ENCODE data around the gene SSR4.

Gene SSR4

DNA sequence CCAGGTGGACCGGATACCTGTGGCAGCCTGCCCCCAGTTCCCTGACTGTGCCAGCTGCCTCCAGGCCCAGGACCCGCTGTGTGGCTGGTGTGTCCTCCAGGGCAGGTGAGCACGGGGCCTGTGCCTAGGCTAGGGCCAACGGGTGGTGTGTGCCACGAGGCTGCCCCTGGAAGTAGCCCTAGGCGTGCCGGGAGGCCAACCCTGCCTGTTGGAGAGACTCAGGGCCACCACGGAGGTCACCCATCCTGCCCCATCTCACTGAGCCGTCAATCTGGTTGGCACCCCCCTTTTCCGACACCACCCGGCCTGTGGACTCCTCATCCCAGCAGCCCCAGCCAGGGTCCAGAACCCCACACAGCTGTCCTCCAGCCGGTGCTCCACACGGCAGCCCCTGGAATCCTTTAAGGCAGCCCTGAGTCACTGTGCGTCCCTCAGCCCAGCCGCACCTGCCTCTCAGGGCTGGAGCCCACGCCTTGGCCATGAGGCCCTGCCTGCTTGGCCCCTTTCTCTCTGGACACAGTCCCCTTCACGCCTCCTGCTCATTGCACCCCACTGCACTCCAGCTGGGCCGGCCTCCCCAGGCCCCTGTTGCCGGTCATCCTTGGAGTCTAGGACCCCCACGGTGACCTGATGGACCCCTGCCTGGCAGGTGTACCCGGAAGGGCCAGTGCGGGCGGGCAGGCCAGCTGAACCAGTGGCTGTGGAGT, 25.2 kb upstream of the SSR4 start:
- no peak for DNase-seq (ENCODE audit: low read depth in 4 of 4, low spot score in 1 of 4)

DNA sequence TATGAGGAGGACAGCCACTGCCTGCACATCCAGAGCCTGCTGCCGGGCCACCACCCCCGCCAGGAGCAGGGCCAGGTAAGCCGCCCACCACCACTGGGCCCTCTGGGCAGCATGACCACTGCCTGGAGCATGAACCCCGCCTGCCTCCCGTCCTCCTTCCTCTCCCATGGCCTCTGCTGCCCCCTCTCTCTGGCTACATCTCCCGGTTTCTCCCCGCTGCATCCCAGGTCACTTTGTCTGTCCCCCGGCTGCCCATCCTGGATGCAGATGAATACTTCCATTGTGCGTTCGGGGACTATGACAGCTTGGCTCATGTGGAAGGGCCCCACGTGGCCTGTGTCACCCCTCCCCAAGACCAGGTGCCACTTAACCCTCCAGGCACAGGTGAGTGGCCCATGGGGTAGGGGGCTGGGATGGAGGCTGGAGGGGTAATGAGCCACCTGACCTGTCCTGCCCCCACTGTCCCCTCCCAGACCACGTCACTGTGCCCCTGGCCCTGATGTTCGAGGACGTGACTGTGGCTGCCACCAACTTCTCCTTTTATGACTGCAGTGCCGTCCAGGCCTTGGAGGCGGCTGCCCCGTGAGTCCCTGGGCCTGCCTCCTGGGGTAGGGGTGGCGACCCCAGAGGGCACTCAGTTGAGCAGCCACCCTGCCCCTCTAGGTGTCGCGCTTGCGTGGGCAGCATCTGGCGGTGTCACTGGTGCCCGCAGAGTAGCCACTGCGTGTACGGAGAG, 24.4 kb upstream of the SSR4 start:
- DNase-seq (ENCODE audit: low read depth in 4 of 4, low spot score in 1 of 4) = no peak

DNA sequence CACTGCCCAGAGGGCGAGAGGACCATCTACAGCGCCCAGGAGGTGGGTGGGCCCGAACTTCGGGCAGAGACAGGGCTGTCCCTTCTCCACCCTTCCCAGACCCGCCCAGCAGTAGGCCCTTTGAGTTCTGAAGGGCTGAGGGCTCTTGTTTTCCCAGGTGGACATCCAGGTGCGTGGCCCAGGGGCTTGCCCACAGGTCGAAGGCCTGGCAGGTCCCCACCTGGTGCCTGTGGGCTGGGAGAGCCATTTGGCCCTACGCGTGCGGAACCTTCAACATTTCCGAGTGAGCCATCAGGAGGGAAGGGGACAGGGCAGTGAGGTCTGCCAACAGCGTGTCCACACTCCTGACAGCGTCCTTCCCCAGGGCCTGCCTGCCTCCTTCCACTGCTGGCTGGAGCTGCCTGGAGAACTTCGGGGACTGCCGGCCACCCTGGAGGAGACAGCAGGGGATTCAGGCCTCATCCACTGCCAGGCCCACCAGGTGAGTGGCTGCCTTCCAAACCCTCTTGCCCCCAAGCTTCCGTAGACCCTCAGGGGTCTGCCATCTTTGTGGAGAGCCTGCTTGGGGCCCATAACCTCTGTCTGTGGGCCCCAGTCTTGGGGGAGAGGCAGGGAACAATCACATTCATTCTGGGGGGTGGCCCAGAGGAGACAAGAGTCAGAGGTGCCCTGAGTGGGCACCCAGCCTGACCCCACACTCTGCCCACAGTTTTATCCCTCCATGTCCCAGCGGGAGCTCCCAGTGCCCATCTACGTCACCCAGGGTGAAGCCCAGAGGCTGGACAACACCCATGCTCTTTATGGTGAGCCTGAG, 23.7 kb upstream of the SSR4 start:
- DNase-seq (ENCODE audit: low read depth in 4 of 4, low spot score in 1 of 4) = no peak

DNA sequence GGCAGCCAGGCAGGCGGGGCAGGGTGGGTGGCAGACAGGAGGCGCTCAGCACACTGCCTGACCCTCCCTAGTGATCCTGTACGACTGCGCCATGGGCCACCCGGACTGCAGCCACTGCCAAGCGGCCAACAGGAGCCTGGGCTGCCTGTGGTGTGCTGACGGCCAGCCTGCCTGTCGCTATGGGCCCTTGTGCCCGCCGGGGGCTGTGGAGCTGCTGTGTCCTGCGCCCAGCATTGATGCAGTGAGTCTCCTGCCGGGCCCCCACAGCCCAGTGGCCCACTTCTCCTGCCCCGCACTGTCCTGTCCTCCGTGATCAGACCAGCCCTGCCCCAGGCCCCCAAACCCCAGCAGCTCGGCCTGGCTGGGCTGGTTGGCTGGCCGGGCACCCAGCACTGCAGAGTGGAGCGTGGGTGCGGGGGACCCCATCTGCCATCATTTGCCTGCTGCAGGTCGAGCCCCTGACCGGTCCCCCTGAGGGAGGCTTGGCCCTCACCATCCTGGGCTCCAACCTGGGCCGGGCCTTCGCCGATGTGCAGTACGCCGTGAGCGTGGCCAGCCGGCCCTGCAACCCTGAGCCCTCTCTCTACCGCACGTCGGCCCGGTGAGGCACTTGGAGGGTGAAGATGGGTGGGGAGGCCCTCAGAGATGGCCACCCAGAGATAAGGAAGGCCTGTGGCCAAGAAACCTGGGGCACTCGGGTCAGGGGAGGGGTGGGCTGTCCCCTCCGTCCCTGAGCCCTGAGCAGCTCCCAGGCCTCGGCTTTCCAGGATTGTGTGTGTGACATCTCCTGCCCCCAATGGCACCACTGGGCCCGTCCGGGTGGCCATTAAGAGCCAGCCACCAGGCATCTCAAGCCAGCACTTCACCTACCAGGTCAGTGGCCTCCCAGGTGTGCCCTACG, 22.8 kb upstream of the SSR4 start:
- no peak for DNase-seq (ENCODE audit: low read depth in 4 of 4, low spot score in 1 of 4)

DNA sequence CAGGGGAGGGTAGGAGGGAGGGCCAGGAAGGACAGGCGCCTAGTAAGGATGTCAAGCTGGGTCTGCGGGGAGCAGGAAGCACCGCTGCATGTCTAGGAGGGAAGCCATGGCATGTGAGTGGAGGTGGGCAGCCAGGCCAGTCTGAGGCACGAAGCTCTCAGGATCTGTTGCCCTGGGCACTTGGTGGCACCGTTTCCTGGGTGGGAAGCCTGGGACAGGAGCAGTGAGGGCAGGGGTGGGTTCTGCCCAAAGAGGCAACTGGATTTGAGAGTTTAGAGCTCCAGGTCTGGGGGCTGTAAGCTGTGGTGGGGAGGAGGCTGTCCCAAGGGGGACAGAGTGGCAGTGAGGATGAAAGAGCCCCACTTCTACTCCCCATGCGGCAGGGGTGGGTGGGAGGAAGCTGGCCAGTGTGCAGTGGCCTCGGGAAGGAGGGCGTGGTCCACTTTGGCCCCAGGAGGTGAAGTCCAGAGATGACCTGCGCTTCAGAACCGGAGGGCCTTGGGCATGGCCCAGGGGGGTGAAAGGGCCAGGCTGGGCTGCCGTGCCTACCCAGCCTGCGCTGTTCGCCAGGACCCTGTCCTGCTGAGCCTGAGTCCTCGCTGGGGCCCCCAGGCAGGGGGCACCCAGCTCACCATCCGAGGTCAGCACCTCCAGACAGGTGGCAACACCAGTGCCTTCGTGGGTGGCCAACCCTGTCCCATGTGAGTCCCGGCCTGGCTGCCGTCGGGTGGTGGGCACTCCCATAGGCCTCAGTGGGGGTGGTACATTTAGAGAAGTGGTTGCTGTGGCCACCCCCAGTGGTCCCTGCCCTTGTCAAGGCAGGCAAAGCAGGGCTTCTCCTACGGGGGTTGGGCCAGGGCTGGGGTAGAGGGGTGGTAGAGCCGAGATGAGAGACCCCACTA, 21.9 kb upstream of the SSR4 start:
- DNase-seq (ENCODE audit: low read depth in 4 of 4, low spot score in 1 of 4) = no peak

DNA sequence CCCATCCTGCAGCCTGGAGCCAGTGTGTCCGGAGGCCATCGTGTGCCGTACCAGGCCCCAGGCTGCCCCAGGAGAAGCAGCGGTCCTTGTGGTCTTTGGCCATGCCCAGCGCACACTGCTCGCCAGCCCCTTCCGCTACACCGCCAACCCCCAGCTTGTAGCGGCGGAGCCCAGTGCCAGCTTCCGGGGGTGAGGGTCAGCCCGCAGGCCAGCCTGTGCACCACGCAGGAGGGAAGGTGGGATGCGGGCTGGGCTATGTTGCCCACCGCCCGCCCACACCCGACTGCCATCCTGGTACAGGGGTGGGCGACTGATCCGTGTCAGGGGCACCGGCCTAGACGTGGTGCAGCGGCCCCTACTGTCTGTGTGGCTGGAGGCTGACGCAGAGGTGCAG, 21.3 kb upstream of the SSR4 start:
- DNase-seq (ENCODE audit: low read depth in 4 of 4, low spot score in 1 of 4) = no peak

DNA sequence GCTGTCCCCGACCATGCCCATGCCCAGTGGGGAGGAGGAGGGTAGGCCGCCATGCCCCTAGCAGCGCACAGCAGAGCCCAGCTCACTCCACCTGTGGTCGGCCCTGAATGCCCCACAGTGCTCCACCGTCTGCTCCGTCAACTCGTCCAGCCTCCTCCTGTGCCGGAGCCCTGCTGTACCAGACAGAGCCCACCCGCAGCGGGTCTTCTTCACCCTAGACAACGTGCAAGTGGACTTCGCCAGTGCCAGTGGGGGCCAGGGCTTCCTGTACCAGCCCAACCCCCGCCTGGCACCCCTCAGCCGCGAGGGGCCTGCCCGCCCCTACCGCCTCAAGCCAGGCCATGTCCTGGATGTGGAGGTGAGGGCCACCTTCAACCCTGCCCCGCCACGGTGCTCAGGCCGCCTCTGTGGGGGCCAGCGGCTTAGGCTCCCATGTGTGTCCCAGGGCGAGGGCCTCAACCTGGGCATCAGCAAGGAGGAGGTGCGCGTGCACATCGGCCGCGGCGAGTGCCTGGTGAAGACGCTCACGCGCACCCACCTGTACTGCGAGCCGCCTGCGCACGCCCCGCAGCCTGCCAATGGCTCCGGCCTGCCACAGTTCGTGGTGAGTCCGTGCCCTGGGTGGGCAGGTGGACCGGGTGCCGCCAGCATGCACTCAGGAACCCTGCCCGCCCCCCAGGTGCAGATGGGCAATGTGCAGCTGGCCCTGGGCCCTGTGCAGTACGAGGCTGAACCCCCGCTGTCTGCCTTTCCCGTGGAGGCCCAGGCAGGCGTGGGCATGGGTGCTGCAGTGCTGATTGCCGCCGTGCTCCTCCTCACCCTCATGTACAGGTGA, 20.5 kb upstream of the SSR4 start:
- no peak for DNase-seq (ENCODE audit: low read depth in 4 of 4, low spot score in 1 of 4)

DNA sequence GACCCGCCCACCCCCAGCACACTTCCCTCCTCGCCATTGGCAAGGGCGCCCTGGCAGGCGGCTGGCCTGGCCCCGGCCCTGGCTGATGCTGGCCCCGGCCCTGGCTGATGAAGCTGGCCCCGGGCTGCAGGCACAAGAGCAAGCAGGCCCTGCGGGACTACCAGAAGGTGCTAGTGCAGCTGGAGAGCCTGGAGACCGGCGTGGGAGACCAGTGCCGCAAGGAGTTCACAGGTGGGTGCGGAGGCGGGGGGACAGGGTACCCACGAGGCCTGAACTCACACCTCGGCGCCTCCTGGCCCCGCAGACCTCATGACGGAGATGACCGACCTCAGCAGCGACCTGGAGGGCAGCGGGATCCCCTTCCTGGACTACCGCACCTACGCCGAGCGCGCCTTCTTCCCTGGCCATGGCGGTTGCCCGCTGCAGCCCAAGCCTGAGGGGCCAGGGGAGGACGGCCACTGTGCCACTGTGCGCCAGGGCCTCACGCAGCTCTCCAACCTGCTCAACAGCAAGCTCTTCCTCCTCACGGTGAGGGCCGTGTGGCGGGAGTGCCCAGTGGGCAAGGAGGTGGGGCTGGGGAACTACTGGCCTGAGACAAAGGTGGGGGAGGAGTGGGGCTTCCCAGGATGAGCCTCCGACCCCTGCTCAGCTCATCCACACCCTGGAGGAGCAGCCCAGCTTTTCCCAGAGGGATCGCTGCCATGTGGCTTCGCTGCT, 19.7 kb upstream of the SSR4 start:
- DNase-seq (ENCODE audit: low read depth in 4 of 4, low spot score in 1 of 4) = no peak

DNA sequence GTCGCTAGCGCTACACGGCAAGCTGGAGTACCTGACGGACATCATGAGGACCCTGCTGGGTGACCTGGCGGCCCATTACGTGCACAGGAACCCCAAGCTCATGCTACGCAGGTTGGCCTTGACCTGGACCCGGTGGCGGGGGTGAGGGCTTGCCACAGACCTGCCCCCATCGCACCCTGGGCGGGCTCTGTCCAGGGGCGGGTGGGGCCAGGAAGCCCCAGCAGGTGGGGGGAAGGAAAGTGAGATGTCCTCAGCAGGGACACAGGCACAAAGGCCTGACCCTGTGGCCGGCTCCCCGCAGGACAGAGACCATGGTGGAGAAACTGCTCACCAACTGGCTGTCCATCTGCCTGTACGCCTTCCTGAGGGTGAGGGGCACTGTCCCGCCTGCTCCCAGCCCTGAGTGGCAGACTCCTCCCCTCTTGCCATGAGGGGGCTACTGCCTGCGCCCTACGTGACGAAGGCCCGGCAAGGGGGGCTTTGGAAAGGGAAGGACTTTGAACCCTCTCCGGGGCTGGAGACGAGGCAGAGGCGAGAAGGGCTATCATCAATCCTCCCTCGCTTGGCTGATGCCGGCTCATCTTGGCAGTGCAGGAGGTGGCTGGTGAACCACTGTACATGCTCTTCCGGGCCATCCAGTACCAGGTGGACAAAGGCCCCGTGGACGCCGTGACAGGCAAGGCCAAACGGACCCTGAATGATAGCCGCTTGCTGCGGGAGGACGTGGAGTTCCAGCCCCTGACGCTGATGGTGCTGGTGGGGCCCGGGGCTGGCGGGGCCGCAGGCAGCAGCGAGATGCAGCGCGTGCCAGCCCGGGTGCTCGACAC, 19.0 kb upstream of the SSR4 start:
- DNase-seq (ENCODE audit: low read depth in 4 of 4, low spot score in 1 of 4) = no peak

DNA sequence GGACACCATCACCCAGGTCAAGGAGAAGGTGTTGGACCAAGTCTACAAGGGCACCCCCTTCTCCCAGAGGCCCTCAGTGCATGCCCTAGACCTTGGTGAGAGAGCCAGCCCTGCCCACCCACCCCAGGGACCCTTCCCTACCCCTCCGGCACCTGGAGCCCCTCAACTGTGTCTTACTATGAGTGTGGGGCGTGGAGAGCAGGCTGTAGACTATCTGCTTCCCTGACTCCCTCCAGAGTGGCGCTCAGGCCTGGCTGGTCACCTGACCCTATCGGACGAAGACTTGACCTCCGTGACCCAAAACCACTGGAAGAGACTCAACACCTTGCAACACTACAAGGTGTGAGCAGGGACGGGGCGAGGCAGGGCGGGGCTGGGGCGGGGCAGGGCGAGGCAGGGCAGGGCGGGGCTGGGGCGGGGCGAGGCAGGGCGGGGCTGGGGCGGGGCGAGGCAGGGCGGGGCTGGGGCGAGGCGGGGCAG, 18.3 kb upstream of the SSR4 start:
- no peak for DNase-seq (ENCODE audit: low read depth in 4 of 4, low spot score in 1 of 4)

DNA sequence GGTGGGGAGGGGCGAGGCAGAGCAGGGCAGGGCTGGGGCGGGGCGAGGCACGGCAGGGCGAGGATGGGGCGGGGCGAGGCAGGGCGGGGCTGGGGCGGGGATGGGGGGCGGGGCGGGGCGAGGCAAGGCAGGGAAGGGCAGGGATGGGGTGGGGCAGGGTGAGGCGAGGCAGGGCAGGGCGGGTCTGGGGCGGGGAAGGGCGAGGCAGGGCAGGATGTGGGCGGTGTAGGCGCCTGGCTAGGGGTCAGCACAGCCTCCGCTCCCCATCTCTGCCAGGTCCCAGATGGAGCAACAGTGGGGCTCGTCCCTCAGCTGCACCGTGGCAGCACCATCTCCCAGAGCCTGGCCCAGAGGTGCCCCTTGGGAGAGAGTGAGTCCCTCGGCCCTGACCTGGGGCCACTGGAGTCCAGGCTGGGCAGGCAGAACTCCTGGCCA, 17.8 kb upstream of the SSR4 start:
- no peak for DNase-seq (ENCODE audit: low read depth in 4 of 4, low spot score in 1 of 4)

DNA sequence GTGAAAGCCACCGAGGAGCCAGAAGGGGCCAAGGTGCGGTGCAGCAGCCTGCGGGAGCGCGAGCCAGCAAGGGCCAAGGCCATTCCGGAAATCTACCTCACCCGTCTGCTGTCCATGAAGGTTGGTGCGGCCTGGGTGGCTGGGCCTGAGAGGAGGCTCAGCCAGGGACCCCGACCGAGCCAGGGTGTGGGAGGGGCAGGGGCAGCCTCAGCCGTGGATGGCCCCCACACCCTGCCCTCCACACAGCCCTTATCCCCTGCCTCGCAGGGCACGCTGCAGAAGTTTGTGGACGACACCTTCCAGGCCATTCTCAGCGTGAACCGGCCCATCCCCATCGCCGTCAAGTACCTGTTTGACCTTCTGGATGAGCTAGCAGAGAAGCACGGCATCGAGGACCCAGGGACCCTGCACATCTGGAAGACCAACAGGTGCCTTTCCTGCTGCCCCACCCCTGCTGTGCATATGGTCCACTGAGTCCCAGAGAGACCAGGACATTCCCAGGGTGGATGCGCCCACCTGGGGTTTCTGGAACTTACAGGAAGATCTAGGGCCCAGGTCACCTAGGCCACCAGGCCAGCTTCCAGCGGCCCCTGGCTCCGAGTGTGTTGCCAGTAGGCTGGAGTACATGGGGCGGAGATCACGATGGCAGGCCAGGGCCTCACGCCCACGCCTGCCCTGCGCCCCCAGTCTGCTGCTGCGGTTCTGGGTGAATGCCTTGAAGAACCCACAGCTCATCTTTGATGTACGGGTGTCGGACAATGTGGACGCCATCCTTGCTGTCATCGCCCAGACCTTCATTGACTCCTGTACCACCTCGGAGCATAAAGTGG, 17.0 kb upstream of the SSR4 start:
- DNase-seq (ENCODE audit: low read depth in 4 of 4, low spot score in 1 of 4) = no peak

DNA sequence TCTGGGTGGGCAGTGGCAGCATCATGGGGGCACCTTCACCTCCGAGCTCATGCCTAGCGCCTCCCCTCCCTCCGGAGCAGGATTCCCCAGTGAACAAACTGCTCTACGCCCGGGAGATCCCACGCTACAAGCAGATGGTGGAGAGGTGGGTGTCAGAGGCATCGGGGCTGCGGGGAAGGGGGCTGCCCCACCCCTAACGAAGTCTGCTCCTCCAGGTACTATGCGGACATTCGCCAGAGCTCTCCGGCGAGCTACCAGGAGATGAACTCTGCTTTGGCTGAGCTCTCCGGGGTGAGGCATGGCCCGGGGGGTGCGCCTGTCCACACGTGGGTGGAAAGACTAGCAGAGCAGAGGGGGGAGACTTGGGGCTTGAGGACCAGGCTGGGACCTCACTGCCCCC, 16.3 kb upstream of the SSR4 start:
- DNase-seq (ENCODE audit: low read depth in 4 of 4, low spot score in 1 of 4) = no peak

DNA sequence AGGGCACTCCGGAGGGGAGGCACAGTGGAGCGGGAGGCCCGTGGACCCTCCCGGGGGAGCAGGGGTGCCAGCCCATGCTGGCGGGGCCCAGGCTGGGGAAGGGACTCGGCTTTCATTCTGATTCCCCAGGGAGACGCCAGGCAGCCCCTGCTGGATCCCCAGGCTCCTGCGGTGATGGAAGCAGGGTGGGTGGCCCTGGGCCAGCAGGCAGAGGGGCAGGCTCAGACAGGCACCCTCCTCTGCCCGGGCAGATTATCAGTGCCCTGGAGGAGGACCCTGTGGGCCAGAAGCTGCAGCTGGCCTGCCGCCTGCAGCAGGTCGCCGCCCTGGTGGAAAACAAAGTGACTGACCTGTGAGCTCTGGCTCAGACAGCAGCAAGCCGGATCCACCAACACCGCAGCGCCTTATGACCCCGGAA, 15.8 kb upstream of the SSR4 start:
- DNase-seq (ENCODE audit: low read depth in 4 of 4, low spot score in 1 of 4) = no peak

DNA sequence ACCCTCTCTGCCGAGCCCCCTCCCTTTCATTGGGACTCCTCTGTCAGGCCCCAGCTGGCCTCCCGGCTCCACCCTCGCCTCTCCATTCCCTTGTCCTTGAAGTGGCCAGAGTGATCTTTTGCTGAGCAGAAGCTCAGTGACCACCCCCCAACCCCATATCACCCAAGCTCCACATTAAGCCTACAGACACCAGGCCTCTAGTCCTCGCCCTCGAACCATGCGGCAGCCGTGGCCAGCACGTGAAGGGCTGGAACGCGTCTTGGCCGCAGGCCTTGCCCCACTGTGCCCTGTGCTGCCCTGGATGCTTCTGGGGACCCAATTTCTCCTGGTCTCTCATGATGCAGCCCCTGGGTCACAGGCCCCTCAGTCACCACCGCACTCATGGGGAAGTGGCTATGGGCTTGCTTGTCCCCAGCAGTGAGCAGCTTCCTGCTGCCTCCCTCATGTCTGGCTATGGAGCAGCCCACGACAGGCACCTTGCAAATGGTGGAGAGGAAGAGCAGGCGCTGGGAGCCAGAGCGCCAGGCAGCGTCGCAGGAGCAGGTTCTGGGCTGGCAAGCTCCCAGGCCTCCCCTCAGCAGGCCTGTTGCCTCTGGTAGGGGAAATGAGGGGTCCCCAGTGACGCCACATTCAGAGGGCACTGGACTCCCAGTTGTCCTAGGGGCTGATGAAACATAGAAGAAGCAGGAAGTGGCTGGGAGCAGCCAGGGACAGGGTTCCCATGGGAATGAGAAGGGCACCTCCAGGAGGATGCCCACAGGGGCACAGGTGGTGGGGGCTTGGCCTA, 14.4 kb upstream of the SSR4 start:
- DNase-seq (ENCODE audit: low read depth in 4 of 4, low spot score in 1 of 4) = no peak
